ENCODE results near the gene IQGAP1.

The IQGAP1 gene

GRCh38 chr15:90441027-90441426 is 53.0 kb downstream of the IQGAP1 start:
- no peak for DNase-seq

- no peak for DNase-seq
Measured at GRCh38 chr15:90442423-90442822, 54.4 kb downstream of the IQGAP1 start.

DNA sequence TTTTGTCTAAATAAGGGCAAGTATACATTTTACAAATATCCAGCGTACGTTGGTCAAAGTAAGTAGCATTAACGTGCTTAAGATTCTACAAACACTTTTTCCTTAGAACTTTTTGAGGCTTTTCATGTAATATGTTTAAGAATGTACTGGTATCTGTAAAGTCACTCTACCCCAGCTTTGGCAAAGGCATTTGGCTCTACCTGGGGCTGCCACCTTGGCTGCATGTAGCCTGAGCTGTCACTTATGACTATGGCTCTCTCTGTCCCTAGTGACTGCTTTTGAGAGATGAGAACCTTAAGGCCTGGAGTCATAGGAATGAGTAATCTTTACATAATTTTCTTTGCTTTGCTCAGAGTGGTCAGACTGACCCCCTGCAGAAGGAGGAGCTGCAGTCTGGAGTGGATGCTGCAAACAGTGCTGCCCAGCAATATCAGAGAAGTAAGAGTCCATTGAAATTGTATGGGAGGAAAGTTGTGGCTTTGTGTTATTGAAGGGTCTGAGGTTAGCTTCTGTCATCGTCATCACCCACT is 61.2 kb downstream of the IQGAP1 start:
- no peak for DNase-seq

GRCh38 chr15:90451053-90451850 is 63.2 kb downstream of the IQGAP1 start:
- DNase-seq, result no peak

DNA sequence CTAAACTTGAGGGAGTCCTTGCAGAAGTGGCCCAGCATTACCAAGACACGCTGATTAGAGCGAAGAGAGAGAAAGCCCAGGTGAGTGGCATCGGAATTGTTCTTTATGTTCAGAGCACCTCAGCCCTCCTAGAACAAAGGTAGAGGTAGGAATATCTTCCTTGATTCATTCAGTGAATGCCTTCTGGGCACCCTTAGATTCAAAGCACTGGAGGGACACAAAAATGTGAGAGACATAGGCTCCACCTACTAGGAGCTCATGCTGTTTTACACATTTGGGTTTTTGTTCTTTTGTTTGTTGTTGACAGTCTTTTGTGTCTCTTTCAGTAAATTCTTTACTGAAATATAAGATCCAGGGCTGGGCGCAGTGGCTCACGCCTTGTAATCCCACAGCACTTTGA is 68.2 kb downstream of the IQGAP1 start:
- no peak for DNase-seq

DNA sequence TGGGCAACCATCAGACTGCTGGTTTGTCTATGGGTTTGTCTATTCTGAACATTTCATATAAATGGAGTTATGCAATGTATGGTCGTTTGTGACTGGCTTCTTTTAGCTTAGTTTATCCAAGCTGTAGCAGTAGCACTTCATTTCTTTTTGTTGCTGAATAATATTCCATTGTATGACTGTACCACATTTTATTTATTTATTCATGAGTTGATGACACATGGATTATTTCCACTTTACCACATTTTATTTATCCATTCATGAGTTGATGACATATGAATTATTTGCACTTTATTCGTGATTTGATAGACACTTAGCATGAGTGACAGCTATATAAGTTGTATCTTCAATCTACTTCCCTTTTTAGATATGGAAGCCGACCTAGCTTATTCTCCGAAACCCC is 70.0 kb downstream of the IQGAP1 start:
- no peak for DNase-seq

- DNase-seq, result no peak
Measured at GRCh38 chr15:90459368-90459767, 71.3 kb downstream of the IQGAP1 start.

DNA sequence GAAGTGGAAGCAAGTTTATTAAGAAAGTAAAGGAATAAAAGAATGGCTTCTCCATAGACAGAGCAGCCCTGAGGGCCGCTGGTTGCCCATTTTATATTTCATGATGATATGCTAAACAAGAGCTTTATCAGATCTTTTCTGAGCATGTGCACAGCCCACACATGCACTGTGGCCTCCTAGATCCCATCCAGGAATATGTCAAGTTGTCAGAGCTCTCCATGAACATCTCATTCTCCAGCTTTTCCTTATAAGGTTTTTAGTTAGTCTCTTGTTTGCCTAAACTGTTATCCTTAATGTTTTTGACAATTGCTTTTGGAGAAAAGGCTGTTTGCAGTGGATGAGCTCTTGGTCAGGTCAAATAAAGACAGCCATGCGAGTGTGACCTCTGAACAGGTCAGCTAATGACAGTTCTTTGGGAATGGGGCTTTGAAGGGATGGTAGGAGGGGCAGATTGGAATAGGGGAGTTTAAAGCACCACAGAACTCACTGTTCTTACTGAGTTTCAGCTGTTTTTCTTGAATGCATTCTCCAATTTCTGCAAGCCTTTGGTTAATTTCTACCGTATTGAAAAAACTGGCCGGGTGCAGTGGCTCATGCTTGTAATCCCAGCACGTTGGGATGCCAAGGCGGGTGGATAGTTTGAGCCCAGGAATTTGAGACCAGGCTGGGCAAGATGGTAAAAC is 72.2 kb downstream of the IQGAP1 start:
- no peak for DNase-seq

- DNase-seq, result no peak
Measured at GRCh38 chr15:90463381-90463780, 75.3 kb downstream of the IQGAP1 start.

- DNase-seq, result no peak
Measured at GRCh38 chr15:90465140-90465929, 77.3 kb downstream of the IQGAP1 start.

GRCh38 chr15:90465930-90466567 is 78.0 kb downstream of the IQGAP1 start:
- no peak for DNase-seq

- no peak for DNase-seq
Measured at GRCh38 chr15:90469723-90470122, 81.7 kb downstream of the IQGAP1 start.

GRCh38 chr15:90470453-90470852 is 82.4 kb downstream of the IQGAP1 start:
- no peak for DNase-seq

- DNase-seq, result no peak
Measured at GRCh38 chr15:90471126-90471525, 83.1 kb downstream of the IQGAP1 start.

DNA sequence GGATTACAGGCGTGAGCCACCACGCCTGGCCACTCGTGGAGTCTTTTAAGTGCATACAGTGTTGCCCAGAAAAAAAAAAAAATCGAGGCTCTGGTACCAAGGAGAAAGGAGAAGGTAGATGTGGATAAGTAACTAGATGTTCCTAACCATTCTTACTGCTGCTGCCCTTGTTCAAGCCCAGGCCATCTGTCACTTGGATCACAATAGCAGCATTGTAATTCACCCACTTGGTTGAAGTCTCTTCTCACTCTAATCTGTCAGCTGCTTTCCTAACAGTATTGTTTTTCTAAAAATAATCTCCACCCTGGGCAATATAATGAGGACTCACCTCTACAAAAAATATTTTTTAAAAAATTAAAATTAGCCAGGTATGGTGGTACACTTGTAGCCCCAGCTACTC is 83.7 kb downstream of the IQGAP1 start:
- DNase-seq, result no peak

DNA sequence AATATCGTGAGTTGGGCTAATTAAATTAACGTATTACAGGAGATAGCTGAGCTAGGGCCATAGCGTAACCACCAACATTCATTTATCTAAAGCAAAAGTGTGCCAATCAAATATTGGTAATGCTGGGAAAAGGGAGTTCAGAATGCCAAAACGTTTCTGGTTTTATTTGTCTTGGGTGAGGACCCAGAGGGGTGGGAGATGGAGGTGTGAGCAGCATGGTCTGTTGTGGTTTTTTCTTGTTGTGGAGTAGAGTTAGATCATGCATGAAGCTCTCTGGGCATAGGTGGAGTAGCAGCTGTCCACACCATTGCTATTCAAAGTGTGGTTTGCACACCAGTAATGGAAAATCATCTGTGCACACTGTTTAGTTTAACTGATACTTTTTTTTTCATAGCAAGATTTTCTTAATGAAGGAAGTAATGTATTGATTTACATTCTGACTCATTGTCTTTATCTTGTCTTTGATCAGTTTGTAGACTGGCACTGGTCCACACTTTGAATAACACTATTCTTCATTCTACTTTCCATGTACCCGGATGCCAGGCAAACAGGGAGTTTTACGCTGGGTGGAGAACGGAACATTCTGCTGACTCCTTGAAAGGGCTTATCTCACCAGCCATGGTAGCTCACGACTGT is 90.9 kb downstream of the IQGAP1 start:
- DNase-seq, result no peak

GRCh38 chr15:90479656-90480055 is 91.6 kb downstream of the IQGAP1 start:
- no peak for DNase-seq

- DNase-seq, result no peak
Measured at GRCh38 chr15:90481023-90481422, 93.0 kb downstream of the IQGAP1 start.

DNA sequence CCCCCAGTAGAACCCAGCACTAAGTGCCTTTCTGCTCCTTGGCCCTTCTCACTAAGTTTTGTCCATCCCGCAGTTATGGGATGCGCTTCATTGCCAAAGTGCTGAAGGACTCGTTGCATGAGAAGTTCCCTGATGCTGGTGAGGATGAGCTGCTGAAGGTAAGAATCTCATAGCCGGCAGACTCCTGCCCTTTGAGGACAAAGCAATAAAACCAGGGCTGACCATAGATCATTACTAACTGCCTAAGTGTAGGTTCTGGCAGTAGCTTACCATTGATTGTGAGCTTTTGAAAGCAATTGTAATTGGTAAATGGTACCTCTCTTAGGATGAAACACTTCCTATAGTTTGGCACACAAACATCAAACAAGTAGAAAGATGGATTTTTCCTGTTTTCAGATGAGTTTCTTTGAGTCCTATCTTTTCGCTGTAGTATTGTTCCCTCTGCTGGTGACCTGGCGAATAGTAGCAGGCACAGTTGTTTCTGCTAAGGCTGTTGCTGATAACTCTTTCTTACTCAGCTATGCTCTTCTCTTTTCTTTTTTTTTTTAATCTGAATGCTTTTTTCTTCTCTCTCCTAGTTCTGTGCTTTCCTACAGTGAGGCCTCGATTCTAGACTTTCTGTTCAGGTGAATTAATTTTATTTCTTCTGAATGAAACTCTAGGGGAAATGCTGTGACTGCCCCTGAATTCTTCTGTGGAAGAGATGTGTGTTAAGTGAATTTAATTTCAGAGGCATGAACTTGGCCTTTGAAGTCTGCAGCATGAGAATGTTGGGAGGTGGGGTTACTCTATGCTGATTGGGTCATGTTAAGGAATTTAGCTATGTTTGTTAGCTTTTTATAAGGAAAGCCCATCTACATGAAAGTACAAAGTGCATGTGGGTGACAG is 94.3 kb downstream of the IQGAP1 start:
- peak; percentile 58 for DNase-seq

DNA sequence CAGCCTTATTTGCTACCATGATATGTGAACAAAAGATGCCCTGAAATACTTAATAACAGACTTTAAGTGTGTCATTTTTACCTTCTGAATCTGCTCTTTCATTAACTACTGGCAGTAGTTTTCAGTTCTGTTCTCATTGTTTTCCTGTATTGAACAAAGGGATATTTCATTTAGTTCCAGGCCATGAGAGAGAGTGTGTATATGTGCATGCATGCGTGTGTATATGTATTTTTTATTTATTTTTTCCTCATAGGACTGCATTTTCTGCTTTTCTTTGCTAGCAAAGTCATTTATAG is 94.9 kb downstream of the IQGAP1 start:
- no peak for DNase-seq

DNA sequence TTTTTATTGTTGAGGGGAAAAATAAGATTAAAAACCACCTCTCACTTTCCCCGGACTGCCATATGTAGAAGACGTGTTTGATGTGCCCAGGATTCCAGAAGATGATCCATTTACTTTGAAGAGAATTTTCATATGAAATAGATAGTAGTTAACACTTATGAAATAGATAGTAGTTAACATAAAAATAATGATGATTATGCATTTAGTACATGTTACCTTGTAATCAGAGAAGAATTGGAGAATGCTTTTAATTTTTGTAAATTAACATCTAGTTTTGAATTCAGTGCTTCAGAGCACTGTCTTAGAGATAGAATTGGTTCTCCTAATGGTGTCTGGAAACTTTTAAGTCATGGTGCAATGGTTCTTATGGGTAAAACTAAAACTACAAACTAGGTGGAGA is 95.6 kb downstream of the IQGAP1 start:
- no peak for DNase-seq

- no peak for DNase-seq
Measured at GRCh38 chr15:90487186-90487585, 99.1 kb downstream of the IQGAP1 start.

Measured in femur (tissue), 1 donor.